Activated naive CD8-positive, alpha-beta T cell treated with anti-CD3 and anti-CD28 coated beads, Interleukin-2, amount 10 ng/mL, durations not matched to agents 7 days and 5 days (primary cell): ENCODE results near the gene MEIS1. TPM values are rescaled to one million over a fixed set of nuclear protein-coding genes. Genes with fewer than 3 reads are reported as not detected.
"Not testable (repeated sequence)": the region's sequence is repeated elsewhere in the genome, so short reads cannot be mapped to it uniquely, and the experiment has no call there.

ENCODE experiments used
- ATAC-seq: fragments of 150-1000 bp; cut with Tn5 transposase; one replicate; pipeline ENCODE4 v1.10.0; 2021; ENCODE audit warnings: low read depth, moderate library complexity
- POLR2A ChIA-PET: fragments of 350-600 bp; sonication (Branson Sonifier 250); formaldehyde crosslinking; loops from one replicate; lab custom pipeline; 2021; ENCODE audit warnings: antibody characterized with exemption; lab: Charles Lee
- DNase-seq: peaks from one replicate; pipeline ENCODE4 v3.0.0; 2021
- H3K27ac Mint-ChIP-seq: one replicate; pipeline ENCODE4 v1.8.0; 2022; ENCODE audit warnings: mild to moderate bottlenecking, mixed read lengths
- H3K27me3 Mint-ChIP-seq: one replicate; pipeline ENCODE4 v1.8.0; 2022; ENCODE audit warnings: mild to moderate bottlenecking, moderate library complexity, mixed read lengths
- H3K36me3 Mint-ChIP-seq: one replicate; pipeline ENCODE4 v1.8.0; 2021; ENCODE audit warnings: mild to moderate bottlenecking, mixed read lengths
- H3K4me1 Mint-ChIP-seq: one replicate; pipeline ENCODE4 v1.8.0; 2021; ENCODE audit warnings: mixed read lengths
- H3K4me3 Mint-ChIP-seq: one replicate; pipeline ENCODE4 v1.8.0; 2022; ENCODE audit warnings: mild to moderate bottlenecking, moderate library complexity, mixed read lengths
- H3K9me3 Mint-ChIP-seq: one replicate; pipeline ENCODE4 v1.8.0; 2021; ENCODE audit warnings: mixed read lengths
- total RNA-seq, 2 experiments: library from RNA; stranded (reverse); gene quantifications; one replicate each; pipeline ENCODE4 v1.2.3, GENCODE V29; 2021

The MEIS1 gene
- not detected for total RNA-seq

DNA sequence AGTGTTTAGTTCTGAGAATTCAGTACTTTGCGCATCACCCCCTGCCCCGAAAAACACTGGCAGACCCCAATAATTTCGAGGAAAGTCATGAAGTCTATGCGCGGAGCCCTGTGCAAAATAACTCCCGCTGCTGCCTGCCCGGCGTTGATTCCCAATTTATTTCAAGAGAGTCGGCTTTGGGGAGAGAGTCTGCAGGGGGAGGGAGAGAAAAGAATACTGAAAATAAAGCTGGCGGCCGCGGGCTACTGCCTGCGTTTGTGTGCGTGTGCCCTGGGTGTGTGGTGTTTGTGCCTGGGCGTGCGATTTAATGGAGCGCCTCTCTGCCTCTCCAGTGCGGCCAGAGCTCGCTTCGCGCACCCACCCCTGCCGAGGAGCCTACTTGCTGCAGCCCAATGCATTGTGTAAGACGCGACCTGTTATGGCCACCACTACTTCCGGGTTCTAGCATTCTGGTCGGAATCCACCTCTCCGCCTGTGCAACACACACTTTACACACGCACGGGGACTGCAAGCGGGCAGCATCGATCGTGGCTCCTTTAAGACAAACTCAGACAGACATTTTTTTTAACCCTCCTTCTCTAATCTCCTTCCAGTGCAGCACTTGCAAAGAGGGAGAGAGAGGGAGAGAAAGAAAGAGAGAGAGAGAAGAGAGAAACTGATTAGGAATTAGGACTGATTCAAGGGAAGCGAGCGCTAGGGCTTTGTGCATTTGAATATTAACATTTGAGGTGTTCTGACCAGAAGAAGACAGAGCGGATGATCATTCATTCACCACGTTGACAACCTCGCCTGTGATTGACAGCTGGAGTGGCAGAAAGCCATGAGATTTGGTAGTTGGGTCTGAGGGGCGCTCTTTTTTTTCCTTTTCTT is at the start of gene MEIS1:
MEIS1 (plus strand) TSS at position 447 of the 870 bp plus-strand sequence. CDS start 732 bp downstream, outside the sequence.
- no peak within 1 kb of the TSS for H3K27ac Mint-ChIP-seq
- H3K36me3 Mint-ChIP-seq = no peaks in the 10 kb centered on the region
- DNase-seq (peak; percentile 45), ATAC-seq (peak; percentile 82)
- peaks cover 90% of the 10 kb centered on the region for H3K27me3 Mint-ChIP-seq
- H3K9me3 Mint-ChIP-seq = no peaks in the 10 kb centered on the region
- H3K4me1 Mint-ChIP-seq = peaks cover 20% of the 10 kb centered on the region
- peak within 1 kb of the TSS; percentile 77 for H3K4me3 Mint-ChIP-seq
- POLR2A ChIA-PET = interaction anchor here (0.7 kb wide), 1 partner anchor 173 kb away, joined by 3 read pairs; no protein-coding TSS in a partner anchor

DNA sequence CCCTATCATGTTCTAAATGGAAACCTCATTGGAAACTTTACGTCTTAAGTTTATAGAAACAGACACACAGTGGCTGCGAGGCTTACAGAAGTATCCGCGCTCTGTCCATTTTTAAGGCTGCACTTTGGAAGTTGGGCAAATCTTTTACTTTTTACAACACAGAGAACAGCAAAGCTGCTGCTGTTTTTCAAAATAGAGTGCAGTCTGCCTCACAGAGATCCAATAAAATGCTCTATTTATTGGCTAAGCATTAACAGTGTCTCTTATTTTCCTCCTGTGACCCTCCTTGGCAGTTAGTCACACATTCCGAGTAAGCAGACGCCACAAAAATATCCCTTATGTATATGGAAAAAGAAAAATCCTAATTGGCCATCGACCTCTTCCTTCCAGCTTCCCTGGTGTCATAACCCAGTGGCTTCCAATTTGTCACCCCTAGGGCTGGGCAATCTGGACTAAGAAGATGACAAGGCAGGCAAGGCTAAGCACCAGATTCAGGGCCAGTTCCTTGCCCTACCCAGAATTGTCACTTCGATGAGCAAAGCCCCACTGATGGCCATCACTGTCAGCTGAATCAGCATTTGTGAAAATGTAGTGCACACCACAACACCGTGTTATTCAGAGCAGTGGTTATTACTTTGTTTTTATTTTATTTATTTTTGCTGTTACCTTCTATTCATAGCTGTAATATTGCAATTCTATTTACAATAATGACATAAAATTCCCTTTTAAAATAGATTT is 47.7 kb upstream of the MEIS1 start:
- no peaks in the 10 kb centered on the region for H3K9me3 Mint-ChIP-seq
- no peaks in the 10 kb centered on the region for H3K36me3 Mint-ChIP-seq
- no peaks in the 10 kb centered on the region for H3K4me1 Mint-ChIP-seq
- POLR2A ChIA-PET = no interaction called here
- H3K4me3 Mint-ChIP-seq = no peak overlapping the region
- H3K27ac Mint-ChIP-seq = no peak overlapping the region
- H3K27me3 Mint-ChIP-seq = no peaks in the 10 kb centered on the region
- DNase-seq (no peak), ATAC-seq (no peak)

DNA sequence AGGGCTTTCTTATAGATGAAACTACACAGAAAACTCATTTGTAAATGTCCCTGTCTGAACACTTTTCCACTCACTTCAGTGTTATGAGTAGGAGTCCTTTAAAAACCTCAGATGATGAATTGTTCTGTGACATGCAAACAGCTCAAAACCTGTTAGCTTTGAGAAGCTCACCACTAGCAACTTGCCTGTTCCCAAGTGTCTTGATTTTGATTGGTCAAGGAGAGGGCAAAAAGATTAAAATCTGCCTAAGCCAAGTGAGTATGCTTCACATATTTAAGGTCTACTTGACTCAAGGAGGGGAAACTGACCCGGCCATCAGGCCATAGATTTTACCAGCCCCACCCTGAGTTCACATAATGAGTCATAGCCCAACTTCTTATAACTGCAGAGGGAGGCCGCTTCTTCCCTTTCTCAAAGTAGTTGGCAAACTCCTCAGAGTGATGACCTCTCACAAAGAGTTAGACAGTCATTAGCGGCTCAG is 45.2 kb upstream of the MEIS1 start:
- no peak for DNase-seq
- no peak overlapping the region for H3K4me3 Mint-ChIP-seq
- POLR2A ChIA-PET = no interaction called here
- H3K27me3 Mint-ChIP-seq = no peaks in the 10 kb centered on the region
- H3K27ac Mint-ChIP-seq = no peak overlapping the region
- H3K36me3 Mint-ChIP-seq = no peaks in the 10 kb centered on the region
- no peak for ATAC-seq
- no peaks in the 10 kb centered on the region for H3K4me1 Mint-ChIP-seq
- H3K9me3 Mint-ChIP-seq = peaks cover 1% of the 10 kb centered on the region

DNA sequence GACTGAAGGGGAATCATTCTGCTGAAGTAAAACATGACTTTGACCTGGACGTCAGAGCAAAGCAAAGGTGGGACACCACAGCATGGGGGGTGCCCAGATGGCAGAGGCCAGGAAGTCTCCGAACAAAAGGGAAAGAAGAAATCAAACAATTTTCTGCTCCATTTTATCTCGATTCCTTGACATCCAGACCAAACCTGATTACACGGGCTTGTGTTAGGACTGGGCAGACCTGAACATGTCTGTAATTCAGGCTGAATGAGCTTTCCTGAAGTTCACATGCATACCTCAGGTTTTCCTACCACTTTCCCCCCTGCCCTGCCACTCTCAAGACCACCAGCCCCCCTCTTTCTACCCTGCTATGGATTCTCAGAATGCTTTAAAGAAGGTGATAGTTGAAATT is 44.8 kb upstream of the MEIS1 start:
- POLR2A ChIA-PET = no interaction called here
- DNase-seq (no peak), ATAC-seq (no peak)
- no peak overlapping the region for H3K27ac Mint-ChIP-seq
- no peaks in the 10 kb centered on the region for H3K4me1 Mint-ChIP-seq
- H3K9me3 Mint-ChIP-seq = peaks cover 1% of the 10 kb centered on the region
- H3K27me3 Mint-ChIP-seq = no peaks in the 10 kb centered on the region
- no peak overlapping the region for H3K4me3 Mint-ChIP-seq
- no peaks in the 10 kb centered on the region for H3K36me3 Mint-ChIP-seq

DNA sequence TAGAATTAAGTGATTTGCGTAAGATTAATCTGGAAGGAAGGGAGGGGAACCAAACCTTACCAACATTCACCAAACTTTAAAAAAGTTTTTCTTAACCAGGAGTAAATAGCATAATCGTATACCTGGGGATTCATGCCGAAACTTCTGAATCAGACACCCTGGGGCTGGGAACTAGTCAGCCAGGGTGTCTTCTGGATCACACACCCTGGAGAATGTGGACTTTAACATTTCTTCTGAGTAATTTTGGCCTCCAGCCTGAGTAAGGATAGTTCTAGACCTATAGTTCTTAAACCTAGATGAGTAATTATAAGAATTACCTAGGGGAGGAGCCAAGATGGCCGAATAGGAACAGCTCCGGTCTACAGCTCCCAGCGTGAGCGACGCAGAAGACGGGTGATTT is 44.1 kb upstream of the MEIS1 start:
- ATAC-seq (no peak), DNase-seq (no peak)
- Mint-ChIP-seq H3K9me3 (peaks cover 1% of the 10 kb centered on the region), H3K27me3 (no peaks in the 10 kb centered on the region), H3K4me3 (no peak overlapping the region), H3K4me1 (no peaks in the 10 kb centered on the region), H3K36me3 (no peaks in the 10 kb centered on the region), H3K27ac (no peak overlapping the region)
- POLR2A ChIA-PET = no interaction called here

DNA sequence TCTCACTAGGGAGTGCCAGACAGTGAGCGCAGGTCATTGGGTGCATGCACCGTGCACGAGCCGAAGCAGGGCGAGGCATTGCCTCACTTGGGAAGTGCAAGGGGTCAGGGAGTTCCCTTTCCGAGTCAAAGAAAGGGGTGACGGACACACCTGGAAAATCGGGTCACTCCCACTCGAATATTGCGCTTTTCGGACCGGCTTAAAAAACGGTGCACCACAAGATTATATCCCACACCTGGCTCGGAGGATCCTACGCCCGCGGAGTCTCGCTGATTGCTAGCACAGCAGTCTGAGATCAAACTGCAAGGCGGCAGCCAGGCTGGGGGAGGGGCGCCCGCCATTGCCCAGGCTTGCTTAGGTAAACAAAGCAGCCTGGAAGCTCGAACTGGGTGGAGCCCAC is 43.7 kb upstream of the MEIS1 start:
- ATAC-seq, H3K27me3 Mint-ChIP-seq, H3K4me3 Mint-ChIP-seq, H3K27ac Mint-ChIP-seq, H3K36me3 Mint-ChIP-seq, POLR2A ChIA-PET, DNase-seq, H3K4me1 Mint-ChIP-seq, H3K9me3 Mint-ChIP-seq: not testable (repeated sequence)

DNA sequence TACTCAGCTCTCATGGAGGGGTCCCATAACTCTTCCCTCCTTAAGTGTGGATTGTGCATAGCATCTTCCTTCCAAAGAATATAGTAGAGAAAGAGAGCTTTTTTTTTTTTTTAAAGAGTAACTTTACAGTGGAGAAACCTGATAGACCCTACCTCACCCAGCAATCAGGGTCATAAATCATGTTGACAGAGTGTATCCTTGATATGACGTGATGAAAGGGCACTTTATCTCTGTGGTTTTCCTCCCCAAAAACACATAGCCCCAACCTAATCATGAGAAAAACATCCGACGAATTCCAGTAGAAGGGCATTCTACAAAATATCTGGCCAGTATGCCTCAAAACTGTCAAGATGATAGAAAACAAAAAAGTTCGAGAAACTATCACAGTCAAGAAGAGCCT is 29.5 kb upstream of the MEIS1 start:
- no peaks in the 10 kb centered on the region for H3K4me1 Mint-ChIP-seq
- H3K9me3 Mint-ChIP-seq = no peaks in the 10 kb centered on the region
- no peaks in the 10 kb centered on the region for H3K27me3 Mint-ChIP-seq
- POLR2A ChIA-PET = no interaction called here
- ATAC-seq = no peak
- H3K36me3 Mint-ChIP-seq = no peaks in the 10 kb centered on the region
- no peak overlapping the region for H3K27ac Mint-ChIP-seq
- DNase-seq = no peak
- H3K4me3 Mint-ChIP-seq = no peak overlapping the region

DNA sequence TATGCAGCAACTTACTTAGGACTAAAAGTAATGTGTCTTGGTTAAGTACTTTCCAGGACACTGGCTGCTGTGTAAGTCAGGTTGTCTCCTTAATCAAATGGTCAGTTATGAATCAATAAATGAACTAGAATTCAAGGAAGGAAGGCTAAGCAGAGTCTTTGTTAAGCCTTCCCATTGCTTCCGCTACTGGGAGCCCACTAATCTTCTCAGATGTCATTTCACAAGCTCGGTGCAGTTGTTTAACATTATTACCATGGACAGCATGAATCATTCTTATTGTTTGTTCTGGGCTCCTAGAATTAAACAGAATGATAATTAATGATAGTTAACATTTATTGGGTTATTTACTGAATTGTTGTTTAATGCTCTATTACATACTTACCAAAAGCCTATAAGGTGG is 26.0 kb upstream of the MEIS1 start:
- DNase-seq (no peak), ATAC-seq (no peak)
- H3K27ac Mint-ChIP-seq = no peak overlapping the region
- H3K27me3 Mint-ChIP-seq = no peaks in the 10 kb centered on the region
- H3K36me3 Mint-ChIP-seq = no peaks in the 10 kb centered on the region
- POLR2A ChIA-PET = no interaction called here
- no peaks in the 10 kb centered on the region for H3K9me3 Mint-ChIP-seq
- no peak overlapping the region for H3K4me3 Mint-ChIP-seq
- no peaks in the 10 kb centered on the region for H3K4me1 Mint-ChIP-seq

DNA sequence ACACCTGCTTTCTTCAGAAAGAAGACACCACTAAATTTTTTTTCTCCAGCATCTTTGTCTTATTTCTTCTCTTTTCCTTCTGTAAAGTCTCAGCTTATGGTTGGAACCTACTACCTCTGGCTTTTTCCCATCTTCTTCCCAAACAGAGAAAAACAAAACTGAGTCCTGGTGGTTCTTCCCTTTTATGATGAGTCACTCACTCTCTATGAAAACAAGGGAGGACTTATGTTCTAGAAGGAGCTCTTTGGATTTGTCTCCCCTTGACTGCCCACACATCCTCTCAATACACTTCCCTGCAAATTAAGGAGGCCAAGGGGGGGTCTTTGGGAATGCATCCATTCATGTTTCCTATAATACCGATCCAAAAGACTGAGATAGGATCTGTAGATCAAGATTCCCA is 22.1 kb upstream of the MEIS1 start:
- ATAC-seq = no peak

DNA sequence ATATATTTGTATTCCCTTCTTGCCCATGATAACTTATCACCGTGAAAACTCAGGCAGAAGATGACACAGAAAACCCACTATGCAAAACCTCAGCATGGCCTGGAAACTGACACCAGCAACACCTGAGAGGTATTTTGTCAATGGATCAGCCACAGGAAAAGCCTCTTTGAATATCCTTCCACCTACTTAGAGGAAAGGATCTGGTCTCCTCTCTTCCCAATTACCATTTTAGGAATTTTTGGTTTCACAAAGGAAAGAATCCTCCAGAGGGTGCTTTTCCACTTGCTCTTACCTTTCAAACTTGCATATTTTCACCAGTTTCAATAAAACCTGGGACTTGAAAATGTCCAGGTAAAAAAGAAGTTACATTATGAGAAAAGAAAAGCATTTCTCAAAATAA is 20.0 kb upstream of the MEIS1 start:
- ATAC-seq = no peak
- Mint-ChIP-seq H3K9me3 (no peaks in the 10 kb centered on the region), H3K4me1 (no peaks in the 10 kb centered on the region), H3K27me3 (no peaks in the 10 kb centered on the region), H3K36me3 (no peaks in the 10 kb centered on the region), H3K27ac (no peak overlapping the region), H3K4me3 (no peak overlapping the region)
- no peak for DNase-seq
- POLR2A ChIA-PET = no interaction called here

More for the DNA sequence above, 22.1 kb upstream of the MEIS1 start:
- Mint-ChIP-seq H3K36me3 (no peaks in the 10 kb centered on the region), H3K4me1 (no peaks in the 10 kb centered on the region), H3K27ac (no peak overlapping the region), H3K27me3 (no peaks in the 10 kb centered on the region), H3K4me3 (no peak overlapping the region), H3K9me3 (no peaks in the 10 kb centered on the region)
- no peak for DNase-seq
- POLR2A ChIA-PET = no interaction called here

DNA sequence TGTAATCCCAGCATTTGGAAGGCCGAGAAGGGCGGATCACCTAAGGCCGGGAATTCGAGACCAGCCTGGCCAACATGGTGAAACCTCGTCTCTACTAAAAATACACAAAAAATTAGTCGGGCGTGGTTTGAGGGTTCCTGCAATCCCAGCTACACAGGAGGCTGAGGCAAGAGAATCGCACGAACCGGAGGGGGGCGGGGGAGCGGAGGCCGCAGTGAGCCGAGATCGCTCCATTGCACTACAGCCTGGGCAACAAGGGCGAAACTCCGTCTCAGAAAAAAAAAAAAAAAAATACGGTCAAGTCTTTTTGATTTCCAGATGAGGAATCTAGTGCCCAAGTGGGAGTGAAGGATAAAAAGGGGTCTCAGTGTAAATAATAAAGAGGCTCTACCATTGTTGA is 16.5 kb upstream of the MEIS1 start:
- ATAC-seq = no peak
- Mint-ChIP-seq H3K27me3 (peaks cover 2% of the 10 kb centered on the region), H3K36me3 (no peaks in the 10 kb centered on the region), H3K9me3 (no peaks in the 10 kb centered on the region), H3K4me3 (no peak overlapping the region), H3K4me1 (no peaks in the 10 kb centered on the region), H3K27ac (no peak overlapping the region)
- no peak for DNase-seq
- POLR2A ChIA-PET = no interaction called here

DNA sequence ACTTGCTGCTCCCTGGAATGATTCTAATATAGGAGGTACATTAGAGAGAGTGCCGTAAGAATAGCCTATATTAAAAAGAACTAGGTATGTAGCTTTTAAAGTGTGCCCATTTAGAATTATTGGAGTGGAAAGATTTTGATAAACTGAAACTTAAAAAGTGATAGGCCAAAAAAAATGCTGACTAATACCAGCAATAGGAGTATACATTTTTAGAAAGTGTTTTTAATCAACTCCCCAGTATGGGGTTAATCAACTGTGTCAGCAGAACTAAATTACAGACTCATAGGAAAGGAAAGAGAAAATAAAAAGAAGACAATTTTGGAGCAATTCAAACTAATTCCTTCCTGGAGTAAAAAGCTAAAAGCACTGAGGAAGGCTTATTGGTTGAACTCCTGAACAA is 13.3 kb upstream of the MEIS1 start:
- H3K27ac Mint-ChIP-seq = no peak overlapping the region
- H3K4me3 Mint-ChIP-seq = no peak overlapping the region
- H3K36me3 Mint-ChIP-seq = no peaks in the 10 kb centered on the region
- DNase-seq (no peak), ATAC-seq (no peak)
- H3K9me3 Mint-ChIP-seq = no peaks in the 10 kb centered on the region
- POLR2A ChIA-PET = no interaction called here
- peaks cover 19% of the 10 kb centered on the region for H3K27me3 Mint-ChIP-seq
- no peaks in the 10 kb centered on the region for H3K4me1 Mint-ChIP-seq

DNA sequence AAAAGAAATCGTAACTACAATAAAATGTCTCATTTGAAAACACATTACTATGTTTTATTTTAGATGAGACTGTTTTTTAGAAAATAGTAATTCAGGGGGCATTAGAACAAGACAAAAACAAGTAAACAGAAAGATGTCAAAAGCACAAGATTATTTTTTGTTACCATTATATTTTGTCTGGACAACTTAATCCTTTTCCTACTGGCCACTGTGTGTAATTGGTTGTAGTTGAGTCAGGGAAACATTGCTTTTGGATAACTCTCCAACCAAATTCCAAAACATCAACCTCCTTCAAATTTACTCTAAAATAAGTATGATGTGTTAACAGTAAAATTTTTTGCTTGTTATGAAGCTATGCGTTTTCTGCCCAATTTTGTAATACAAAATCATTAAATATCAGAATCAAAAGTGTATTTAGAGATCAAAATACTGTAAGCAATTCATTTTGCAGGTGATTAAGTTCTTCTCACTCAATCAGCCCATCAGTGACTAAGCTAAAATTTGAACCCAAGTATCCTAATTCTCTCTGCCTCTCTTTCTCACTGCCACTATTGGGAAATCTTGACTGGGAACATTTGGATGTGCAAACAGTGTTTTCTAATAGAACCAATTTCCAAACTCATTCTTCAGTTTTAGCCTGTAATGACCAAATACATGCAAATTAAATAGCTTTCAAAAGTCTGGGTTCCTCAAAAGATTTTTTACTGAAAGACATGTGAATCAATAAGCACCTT is 11.4 kb upstream of the MEIS1 start:
- Mint-ChIP-seq H3K27me3 (peaks cover 34% of the 10 kb centered on the region), H3K4me1 (no peaks in the 10 kb centered on the region), H3K27ac (no peak overlapping the region), H3K36me3 (no peaks in the 10 kb centered on the region), H3K9me3 (no peaks in the 10 kb centered on the region), H3K4me3 (no peak overlapping the region)
- POLR2A ChIA-PET = no interaction called here
- ATAC-seq = no peak
- no peak for DNase-seq
